ENCODE results near the gene TMEM170B.
A peak's percentile ranks its signal among the peaks of the same experiment; 100 is the strongest.

Gene TMEM170B

DNA sequence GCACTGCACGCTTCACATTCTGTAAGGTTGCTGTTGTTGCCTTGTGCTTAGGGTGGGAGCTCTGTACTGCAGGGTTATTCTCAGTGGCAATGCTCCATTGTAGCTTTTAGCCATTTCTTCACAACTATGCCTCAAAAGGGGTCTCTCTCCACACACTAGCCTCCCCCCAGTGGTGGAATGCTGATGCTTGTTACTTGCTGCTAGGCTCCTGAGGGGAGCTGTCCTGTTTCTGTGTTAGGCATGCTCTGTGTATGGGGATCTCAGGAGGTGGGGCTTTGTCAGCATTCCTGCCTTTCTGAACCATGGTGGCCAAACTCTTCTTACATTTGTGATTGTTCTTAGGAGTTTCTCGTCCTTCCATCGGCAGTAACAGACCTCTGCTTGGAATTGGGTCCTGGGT is 18.8 kb downstream of the TMEM170B start:
- Histone ChIP-seq H3K4me3 (ENCODE audit: low read length) (no peak overlapping the region), H3K4me1 (ENCODE audit: control insufficient read depth, low read depth, low read length) (no peaks in the 10 kb centered on the region), H3K36me3 (ENCODE audit: control insufficient read depth, insufficient read depth, low read length) (no peaks in the 10 kb centered on the region), H2BK15ac (replicated peaks; ENCODE audit: low read depth) (no peak overlapping the region), H3K9ac (ENCODE audit: low read length) (no peak overlapping the region), H3K79me1 (ENCODE audit: low read length) (no peaks in the 10 kb centered on the region), H3K4ac (ENCODE audit: low read depth, low read length) (no peak overlapping the region), H3K23ac (ENCODE audit: low read length) (no peak overlapping the region), H2BK120ac (ENCODE audit: low read depth, low read length) (no peak overlapping the region), H3K27ac (ENCODE audit: low read depth, low read length) (no peak overlapping the region), H4K8ac (ENCODE audit: low read depth, low read length) (no peak overlapping the region), H3K18ac (ENCODE audit: low read length) (no peak overlapping the region), H3K79me2 (ENCODE audit: control insufficient read depth, insufficient read depth, low read length) (no peaks in the 10 kb centered on the region), H3K56ac (ENCODE audit: low read length) (no peak overlapping the region), H3K27me3 (ENCODE audit: insufficient read depth, low read length, poor library complexity) (no peaks in the 10 kb centered on the region), H3K4me2 (ENCODE audit: low read length) (no peak overlapping the region), H2AK5ac (ENCODE audit: low read length) (no peak overlapping the region), H4K5ac (ENCODE audit: low read length) (no peak overlapping the region), H2BK5ac (ENCODE audit: low read length) (no peak overlapping the region)
- peak; percentile 82 for DNase-seq
- no CpG with 5 or more reads among the region's 3 CpGs for WGBS (ENCODE audit: extremely low coverage, insufficient coverage, low lambda C conversion rate)

DNA sequence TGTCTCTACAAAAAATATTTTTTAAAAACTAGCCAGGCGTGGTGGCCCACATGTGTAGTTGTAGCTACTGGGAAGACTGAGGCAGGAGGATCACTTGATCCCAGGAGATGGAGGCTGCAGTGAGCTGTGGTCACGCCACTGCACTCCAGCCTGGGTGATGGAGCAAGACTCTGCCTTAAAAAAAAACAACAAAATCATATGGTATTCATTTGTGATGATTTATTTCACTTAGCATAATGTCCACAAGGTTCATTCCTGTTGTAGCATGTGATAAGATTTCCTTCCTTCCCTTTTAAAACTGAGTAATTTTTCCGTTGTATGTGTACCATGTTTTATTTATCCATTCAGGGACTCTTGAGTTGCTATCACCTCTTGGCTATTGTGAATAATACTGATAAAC is 26.2 kb downstream of the TMEM170B start:
- Histone ChIP-seq H3K4me2 (ENCODE audit: low read length) (no peak overlapping the region), H3K36me3 (ENCODE audit: control insufficient read depth, insufficient read depth, low read length) (no peaks in the 10 kb centered on the region), H3K23ac (ENCODE audit: low read length) (no peak overlapping the region), H2BK120ac (ENCODE audit: low read depth, low read length) (no peak overlapping the region), H3K79me1 (ENCODE audit: low read length) (no peaks in the 10 kb centered on the region), H2AK5ac (ENCODE audit: low read length) (no peak overlapping the region), H3K9ac (ENCODE audit: low read length) (no peak overlapping the region), H3K56ac (ENCODE audit: low read length) (no peak overlapping the region), H3K18ac (ENCODE audit: low read length) (no peak overlapping the region), H2BK15ac (replicated peaks; ENCODE audit: low read depth) (no peak overlapping the region), H2BK5ac (ENCODE audit: low read length) (no peak overlapping the region), H3K27ac (ENCODE audit: low read depth, low read length) (no peak overlapping the region), H3K4me1 (ENCODE audit: control insufficient read depth, low read depth, low read length) (no peaks in the 10 kb centered on the region), H4K8ac (ENCODE audit: low read depth, low read length) (no peak overlapping the region), H3K79me2 (ENCODE audit: control insufficient read depth, insufficient read depth, low read length) (no peaks in the 10 kb centered on the region), H3K4me3 (ENCODE audit: low read length) (no peak overlapping the region), H3K4ac (ENCODE audit: low read depth, low read length) (no peak overlapping the region), H4K5ac (ENCODE audit: low read length) (no peak overlapping the region), H3K27me3 (ENCODE audit: insufficient read depth, low read length, poor library complexity) (no peaks in the 10 kb centered on the region)
- WGBS (ENCODE audit: extremely low coverage, insufficient coverage, low lambda C conversion rate): no CpG with 5 or more reads among the region's 3 CpGs
- no peak for DNase-seq

DNA sequence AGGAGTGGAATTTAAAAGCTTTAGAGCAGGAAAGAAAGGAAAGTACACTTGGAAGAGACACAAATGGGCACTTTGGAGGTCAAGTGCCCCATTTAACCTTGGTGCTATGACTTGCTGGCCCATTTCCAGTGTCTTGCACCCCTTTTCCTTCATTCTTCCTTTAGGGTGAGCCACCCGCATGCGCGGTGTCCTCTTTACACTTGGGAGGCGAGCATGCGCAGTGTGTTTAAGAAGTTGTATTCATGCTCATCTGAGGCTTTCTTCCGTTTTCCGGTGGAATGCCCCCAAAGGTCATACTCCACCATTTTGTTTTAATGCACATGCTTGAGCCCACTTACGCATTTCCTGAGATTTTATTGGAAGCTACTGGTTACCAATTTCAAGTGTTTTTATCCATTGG is 29.1 kb downstream of the TMEM170B start:
- no peak overlapping the region for H2BK120ac ChIP-seq (ENCODE audit: low read depth, low read length)
- H2BK15ac ChIP-seq (replicated peaks; ENCODE audit: low read depth): no peak overlapping the region
- no peak overlapping the region for H3K27ac ChIP-seq (ENCODE audit: low read depth, low read length)
- H3K56ac ChIP-seq (ENCODE audit: low read length): no peak overlapping the region
- H3K23ac ChIP-seq (ENCODE audit: low read length): no peak overlapping the region
- no peaks in the 10 kb centered on the region for H3K79me2 ChIP-seq (ENCODE audit: control insufficient read depth, insufficient read depth, low read length)
- H3K4me3 ChIP-seq (ENCODE audit: low read length): no peak overlapping the region
- no peak overlapping the region for H3K18ac ChIP-seq (ENCODE audit: low read length)
- H4K8ac ChIP-seq (ENCODE audit: low read depth, low read length): no peak overlapping the region
- H3K36me3 ChIP-seq (ENCODE audit: control insufficient read depth, insufficient read depth, low read length): no peaks in the 10 kb centered on the region
- no peaks in the 10 kb centered on the region for H3K79me1 ChIP-seq (ENCODE audit: low read length)
- no peak overlapping the region for H2BK5ac ChIP-seq (ENCODE audit: low read length)
- DNase-seq: no peak
- no peak overlapping the region for H4K5ac ChIP-seq (ENCODE audit: low read length)
- no peaks in the 10 kb centered on the region for H3K27me3 ChIP-seq (ENCODE audit: insufficient read depth, low read length, poor library complexity)
- no peak overlapping the region for H3K9ac ChIP-seq (ENCODE audit: low read length)
- no peaks in the 10 kb centered on the region for H3K4me1 ChIP-seq (ENCODE audit: control insufficient read depth, low read depth, low read length)
- no peak overlapping the region for H2AK5ac ChIP-seq (ENCODE audit: low read length)
- no peak overlapping the region for H3K4me2 ChIP-seq (ENCODE audit: low read length)
- no peak overlapping the region for H3K4ac ChIP-seq (ENCODE audit: low read depth, low read length)
- WGBS (ENCODE audit: extremely low coverage, insufficient coverage, low lambda C conversion rate): no CpG with 5 or more reads among the region's 8 CpGs

DNA sequence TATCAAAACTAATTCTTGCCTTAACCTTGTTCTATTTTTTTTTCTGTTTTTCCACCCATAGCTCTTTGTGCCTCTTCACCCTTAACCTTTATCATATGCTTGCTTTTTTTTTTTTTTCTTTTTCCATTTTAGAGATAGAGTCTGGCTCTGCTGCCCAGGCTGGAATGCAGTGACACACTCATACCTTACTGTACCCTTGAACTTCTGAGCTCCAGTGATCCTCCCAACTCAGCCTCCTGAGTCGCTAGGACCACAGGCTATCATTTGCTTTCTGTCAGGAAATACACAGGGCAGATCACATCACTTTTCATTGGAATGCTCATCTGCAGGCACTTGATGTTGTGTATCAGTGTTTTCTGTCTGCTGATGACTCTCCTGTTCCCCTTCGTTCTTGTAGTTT is 33.5 kb downstream of the TMEM170B start:
- no peaks in the 10 kb centered on the region for H3K79me1 ChIP-seq (ENCODE audit: low read length)
- H3K23ac ChIP-seq (ENCODE audit: low read length): no peak overlapping the region
- no peak for DNase-seq
- no peak overlapping the region for H3K4ac ChIP-seq (ENCODE audit: low read depth, low read length)
- no peaks in the 10 kb centered on the region for H3K79me2 ChIP-seq (ENCODE audit: control insufficient read depth, insufficient read depth, low read length)
- H3K36me3 ChIP-seq (ENCODE audit: control insufficient read depth, insufficient read depth, low read length): no peaks in the 10 kb centered on the region
- no peak overlapping the region for H4K5ac ChIP-seq (ENCODE audit: low read length)
- no peak overlapping the region for H3K9ac ChIP-seq (ENCODE audit: low read length)
- H3K4me1 ChIP-seq (ENCODE audit: control insufficient read depth, low read depth, low read length): no peaks in the 10 kb centered on the region
- no peak overlapping the region for H3K56ac ChIP-seq (ENCODE audit: low read length)
- no peak overlapping the region for H2AK5ac ChIP-seq (ENCODE audit: low read length)
- H3K27me3 ChIP-seq (ENCODE audit: insufficient read depth, low read length, poor library complexity): no peaks in the 10 kb centered on the region
- H3K4me3 ChIP-seq (ENCODE audit: low read length): no peak overlapping the region
- no peak overlapping the region for H4K8ac ChIP-seq (ENCODE audit: low read depth, low read length)
- H3K27ac ChIP-seq (ENCODE audit: low read depth, low read length): no peak overlapping the region
- no peak overlapping the region for H2BK5ac ChIP-seq (ENCODE audit: low read length)
- H2BK15ac ChIP-seq (replicated peaks; ENCODE audit: low read depth): no peak overlapping the region
- no CpG with 5 or more reads among the region's 2 CpGs for WGBS (ENCODE audit: extremely low coverage, insufficient coverage, low lambda C conversion rate)
- no peak overlapping the region for H2BK120ac ChIP-seq (ENCODE audit: low read depth, low read length)
- H3K4me2 ChIP-seq (ENCODE audit: low read length): no peak overlapping the region
- H3K18ac ChIP-seq (ENCODE audit: low read length): no peak overlapping the region

DNA sequence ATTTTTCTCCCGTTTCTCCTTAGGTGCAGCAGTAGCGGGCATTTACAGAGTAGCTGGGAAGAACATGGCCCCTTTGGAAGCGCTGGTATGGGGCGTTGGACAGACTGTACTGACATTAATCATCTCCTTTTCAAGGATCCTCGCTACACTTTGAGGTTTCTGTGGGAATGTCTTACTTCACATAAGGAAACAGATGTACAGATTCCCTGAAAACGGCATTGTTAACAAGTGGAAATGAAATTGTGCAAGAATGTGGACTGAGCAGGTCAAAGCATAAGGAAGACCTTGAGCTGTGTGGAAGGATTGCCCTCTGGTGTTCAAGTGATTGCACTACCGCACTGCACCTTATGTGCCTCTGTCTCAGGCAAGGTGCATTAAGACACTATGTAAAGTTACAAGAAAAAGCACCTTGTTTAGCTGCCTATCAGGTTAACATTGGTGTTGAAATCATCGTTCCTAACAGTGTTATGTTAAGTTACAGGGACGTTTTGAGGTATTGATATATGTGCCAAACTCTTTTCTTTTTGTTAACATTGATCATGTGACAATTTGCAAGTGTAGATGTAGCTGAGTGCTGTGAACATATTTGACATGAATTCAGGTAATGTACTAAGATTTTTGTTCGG is 38.0 kb downstream of the TMEM170B start:
- H3K4me1 ChIP-seq (ENCODE audit: control insufficient read depth, low read depth, low read length): no peaks in the 10 kb centered on the region
- 100% methylated on average over 1 of the region's 10 CpGs for WGBS (ENCODE audit: extremely low coverage, insufficient coverage, low lambda C conversion rate)
- H3K79me1 ChIP-seq (ENCODE audit: low read length): no peaks in the 10 kb centered on the region
- no peak overlapping the region for H3K56ac ChIP-seq (ENCODE audit: low read length)
- no peaks in the 10 kb centered on the region for H3K36me3 ChIP-seq (ENCODE audit: control insufficient read depth, insufficient read depth, low read length)
- no peaks in the 10 kb centered on the region for H3K79me2 ChIP-seq (ENCODE audit: control insufficient read depth, insufficient read depth, low read length)
- H3K4ac ChIP-seq (ENCODE audit: low read depth, low read length): no peak overlapping the region
- H2BK5ac ChIP-seq (ENCODE audit: low read length): no peak overlapping the region
- peak; percentile 85 for DNase-seq
- H3K18ac ChIP-seq (ENCODE audit: low read length): no peak overlapping the region
- no peaks in the 10 kb centered on the region for H3K27me3 ChIP-seq (ENCODE audit: insufficient read depth, low read length, poor library complexity)
- H2BK120ac ChIP-seq (ENCODE audit: low read depth, low read length): no peak overlapping the region
- H3K9ac ChIP-seq (ENCODE audit: low read length): no peak overlapping the region
- no peak overlapping the region for H3K23ac ChIP-seq (ENCODE audit: low read length)
- no peak overlapping the region for H4K8ac ChIP-seq (ENCODE audit: low read depth, low read length)
- no peak overlapping the region for H3K4me2 ChIP-seq (ENCODE audit: low read length)
- H4K5ac ChIP-seq (ENCODE audit: low read length): no peak overlapping the region
- no peak overlapping the region for H2AK5ac ChIP-seq (ENCODE audit: low read length)
- no peak overlapping the region for H3K4me3 ChIP-seq (ENCODE audit: low read length)
- H3K27ac ChIP-seq (ENCODE audit: low read depth, low read length): no peak overlapping the region
- H2BK15ac ChIP-seq (replicated peaks; ENCODE audit: low read depth): no peak overlapping the region

DNA sequence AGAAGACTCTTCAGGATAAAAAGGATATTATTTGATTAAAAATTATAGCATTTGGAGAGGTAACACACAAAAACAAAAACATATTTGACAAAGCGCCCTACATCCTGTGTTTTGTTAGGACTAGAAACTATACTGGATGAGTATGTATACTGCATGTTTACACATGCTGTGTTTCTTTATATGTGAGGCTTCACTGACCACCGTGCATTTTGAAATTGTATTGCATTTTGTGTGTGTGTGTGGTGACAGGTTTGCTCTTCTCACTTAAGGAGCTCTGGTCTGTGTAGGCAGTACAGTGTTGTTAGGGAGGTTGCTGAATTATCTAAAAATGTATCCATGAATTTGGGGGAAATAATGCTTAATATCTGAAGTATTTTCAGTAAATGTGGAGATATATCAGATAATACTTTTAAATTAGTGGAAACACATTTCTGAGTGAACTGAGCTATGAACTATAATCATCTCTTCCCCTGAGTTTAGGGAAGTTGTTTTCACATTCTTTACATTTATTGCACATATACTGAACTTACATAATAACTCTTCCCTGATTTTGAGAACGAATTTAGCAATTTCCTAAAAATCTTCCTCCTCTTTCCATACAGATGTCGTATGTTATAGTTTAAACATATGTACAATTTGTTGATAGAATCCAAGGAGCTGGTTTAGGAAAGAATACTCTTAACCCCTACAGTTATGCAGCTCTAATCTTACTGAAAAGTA is 43.3 kb downstream of the TMEM170B start:
- Histone ChIP-seq H3K4me3 (ENCODE audit: low read length) (no peak overlapping the region), H2AK5ac (ENCODE audit: low read length) (no peak overlapping the region), H2BK15ac (replicated peaks; ENCODE audit: low read depth) (no peak overlapping the region), H3K27ac (ENCODE audit: low read depth, low read length) (no peak overlapping the region), H3K79me1 (ENCODE audit: low read length) (no peaks in the 10 kb centered on the region), H3K79me2 (ENCODE audit: control insufficient read depth, insufficient read depth, low read length) (no peaks in the 10 kb centered on the region), H3K4me1 (ENCODE audit: control insufficient read depth, low read depth, low read length) (no peaks in the 10 kb centered on the region), H3K4me2 (ENCODE audit: low read length) (no peak overlapping the region), H3K23ac (ENCODE audit: low read length) (no peak overlapping the region), H3K27me3 (ENCODE audit: insufficient read depth, low read length, poor library complexity) (no peaks in the 10 kb centered on the region), H3K18ac (ENCODE audit: low read length) (no peak overlapping the region), H4K5ac (ENCODE audit: low read length) (no peak overlapping the region), H3K56ac (ENCODE audit: low read length) (no peak overlapping the region), H4K8ac (ENCODE audit: low read depth, low read length) (no peak overlapping the region), H3K9ac (ENCODE audit: low read length) (no peak overlapping the region), H3K4ac (ENCODE audit: low read depth, low read length) (no peak overlapping the region), H2BK5ac (ENCODE audit: low read length) (no peak overlapping the region), H3K36me3 (ENCODE audit: control insufficient read depth, insufficient read depth, low read length) (no peaks in the 10 kb centered on the region), H2BK120ac (ENCODE audit: low read depth, low read length) (no peak overlapping the region)
- WGBS (ENCODE audit: extremely low coverage, insufficient coverage, low lambda C conversion rate): no CpG with 5 or more reads among the region's 4 CpGs
- DNase-seq: no peak

Data from mesendoderm (in vitro differentiated cells).